ACHN (cell line): Measurements from ENCODE around the gene ING3.
A peak's percentile ranks its signal among the peaks of the same experiment; 100 is the strongest.

ENCODE experiments used
- DNase-seq: peaks from one replicate; pipeline ENCODE4 v3.0.0-alpha.2; 2015
- in situ Hi-C: cut with HindIII; loops from 2 replicates; pipeline ENCODE4 v1.10.0; 2017; ENCODE audit warnings: low sequenced_read_pairs, low pct_ligation_motif_present, low pct_unique_long_range_greater_than_20kb

The ING3 gene

DNA sequence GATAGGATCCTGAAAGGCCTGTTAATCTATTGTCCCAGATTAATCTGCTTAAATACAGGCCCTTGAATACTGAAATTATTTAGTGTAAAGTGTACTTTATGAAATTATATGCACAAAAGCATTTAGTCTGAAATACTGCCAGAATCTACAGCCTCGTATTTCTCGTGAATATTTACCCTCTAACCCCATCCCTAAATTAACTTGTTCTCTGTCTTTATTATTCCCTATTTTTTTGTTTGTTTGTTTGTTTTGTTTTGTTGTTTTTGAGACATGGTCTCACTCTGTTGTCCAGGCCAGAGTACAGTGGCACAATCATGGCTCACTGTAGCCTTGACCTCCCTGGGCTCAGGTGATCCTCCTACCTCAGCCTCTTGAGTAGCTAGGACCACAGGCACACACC, 35.3 kb downstream of the ING3 start:
- DNase-seq: no peak
- in situ Hi-C loops: loop anchor here (25.0 kb wide), 1 partner anchor 101 kb away; no protein-coding TSS in a partner anchor

DNA sequence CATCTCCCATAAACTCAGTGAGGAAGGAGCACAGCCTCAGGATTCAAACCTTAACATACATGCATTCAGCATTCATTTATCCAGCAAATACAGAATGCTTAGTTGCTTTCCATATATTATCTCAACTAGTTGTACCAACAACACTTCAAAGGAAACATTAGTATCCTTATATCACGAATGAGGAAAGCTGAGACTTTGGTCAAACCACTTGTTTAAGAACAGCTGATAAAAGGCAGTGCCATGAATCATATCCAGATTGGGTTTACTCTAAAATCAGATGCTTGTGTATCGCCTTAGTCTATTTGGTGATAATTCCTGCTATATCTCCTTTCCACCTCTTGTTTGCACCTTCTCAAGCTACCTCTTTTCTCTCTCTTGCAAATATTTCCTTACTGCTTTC, 36.1 kb downstream of the ING3 start:
- DNase-seq: no peak
- in situ Hi-C loops: loop anchor here (25.0 kb wide), 1 partner anchor 101 kb away; no protein-coding TSS in a partner anchor

- in situ Hi-C loops: loop anchor here (25.0 kb wide), 1 partner anchor 100 kb away; no protein-coding TSS in a partner anchor
- DNase-seq: no peak
Measured at GRCh38 chr7:120987280-120987679, 36.7 kb downstream of the ING3 start.

DNA sequence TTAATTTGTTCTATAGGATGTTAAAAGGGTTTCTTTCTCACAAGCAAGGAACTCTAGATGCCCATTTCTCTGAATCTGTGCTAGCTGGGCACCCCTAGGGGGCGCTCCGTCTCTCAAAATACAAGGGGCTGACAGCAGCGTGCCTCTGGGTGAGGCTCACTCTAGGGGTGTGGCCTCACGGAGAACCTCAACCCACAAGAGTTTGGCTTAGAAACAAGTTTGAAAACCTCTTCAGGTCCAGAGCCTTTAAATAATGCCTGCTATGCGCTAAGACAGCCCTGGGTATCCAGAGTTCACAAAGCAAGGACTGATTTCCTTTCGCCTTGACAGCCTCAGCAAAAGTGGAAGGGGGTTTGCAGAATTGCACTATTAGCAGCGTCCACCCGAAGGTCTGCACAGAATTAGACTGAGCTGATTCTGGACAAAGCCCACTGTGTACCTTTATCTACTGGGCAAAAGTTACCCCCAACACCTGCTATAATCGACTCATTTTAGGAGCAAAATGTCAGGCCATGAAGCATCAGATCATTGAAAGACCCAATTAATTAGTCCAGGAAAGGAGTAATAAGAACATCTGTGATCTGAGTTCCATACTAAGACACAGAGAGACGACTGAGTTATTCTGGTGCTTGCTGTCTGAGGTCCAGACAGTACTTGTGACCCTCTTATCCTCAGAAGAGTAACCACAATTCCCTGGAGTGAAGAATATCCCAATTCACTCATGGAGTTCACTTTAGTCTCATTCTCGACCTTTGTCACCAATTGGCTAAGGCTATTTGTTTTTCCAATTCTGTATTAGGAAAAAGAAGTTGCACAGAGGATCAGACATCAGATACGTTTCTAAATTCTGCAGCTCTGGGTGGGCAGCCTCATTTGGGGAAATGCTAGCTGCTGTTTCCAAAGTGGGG, 37.4 kb downstream of the ING3 start:
- in situ Hi-C loops: loop anchor here (25.0 kb wide), 1 partner anchor 99 kb away; no protein-coding TSS in a partner anchor

GRCh38 chr7:120988591-120989256, 38.1 kb downstream of the ING3 start, which contains the start of gene CPED1:
Gene CPED1 (plus strand): TSS chr7:120988711. CDS start chr7:120989622, 911 bp downstream.
- peak; percentile 81 for DNase-seq
- in situ Hi-C loops: loop anchor here (25.0 kb wide), 1 partner anchor 99 kb away; no protein-coding TSS in a partner anchor

More for the DNA sequence above, 37.4 kb downstream of the ING3 start:
- DNase-seq: peak; percentile 96

GRCh38 chr7:120989257-120990220, 39.0 kb downstream of the ING3 start:
- in situ Hi-C loops: loop anchor here (25.0 kb wide), 1 partner anchor 98 kb away; no protein-coding TSS in a partner anchor
- no peak for DNase-seq

DNA sequence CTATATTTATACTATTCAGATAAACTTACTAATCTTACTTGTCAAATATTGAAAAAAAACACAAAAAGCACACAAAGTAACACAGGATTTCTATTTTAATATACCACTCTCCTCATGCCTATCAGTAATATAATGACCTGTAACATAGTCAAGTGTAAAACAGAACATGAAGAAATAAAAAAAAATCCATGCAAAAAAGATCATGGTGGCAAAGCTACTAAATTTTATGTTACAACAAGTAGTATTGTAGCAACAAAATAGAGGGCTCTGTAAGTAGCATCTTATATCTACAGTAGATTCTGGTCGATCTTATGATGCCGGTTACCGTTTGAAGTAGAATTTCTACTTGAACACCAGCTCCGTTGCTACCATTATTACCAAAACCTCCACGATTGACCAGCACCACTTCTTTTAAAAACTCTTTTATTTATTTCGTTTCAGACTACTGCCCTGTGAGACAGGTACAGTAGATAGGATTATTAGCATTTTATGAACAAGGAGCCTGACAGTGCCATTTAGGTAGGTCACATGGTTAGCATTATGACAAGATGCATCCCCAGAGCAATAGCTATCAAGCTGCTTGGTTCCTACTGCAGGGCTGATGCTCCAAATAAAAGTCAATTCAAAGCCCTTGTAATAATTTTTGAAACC, 40.0 kb downstream of the ING3 start:
- in situ Hi-C loops: loop anchor here (25.0 kb wide), 1 partner anchor 97 kb away; no protein-coding TSS in a partner anchor
- no peak for DNase-seq

DNA sequence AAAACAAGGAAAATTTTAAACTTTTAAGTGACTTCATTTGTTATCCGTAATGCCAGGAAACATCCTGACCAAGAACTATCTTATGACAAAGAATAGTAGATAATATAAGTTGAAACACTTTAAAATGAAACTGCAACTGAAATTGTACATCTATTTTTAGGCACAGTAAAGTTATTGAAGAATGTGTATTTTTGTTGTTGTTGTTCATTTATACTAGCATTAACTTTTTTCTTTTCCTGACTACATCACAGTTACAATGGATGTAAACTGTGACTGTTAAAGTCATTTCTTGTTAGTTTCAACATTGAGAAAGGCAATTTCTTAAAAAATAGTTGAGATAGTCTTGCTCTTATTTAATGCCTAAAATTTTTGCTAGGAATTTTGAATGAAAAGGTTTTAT, 40.6 kb downstream of the ING3 start:
- no peak for DNase-seq
- in situ Hi-C loops: loop anchor here (25.0 kb wide), 1 partner anchor 96 kb away; no protein-coding TSS in a partner anchor

- peak; percentile 64 for DNase-seq
- in situ Hi-C loops: loop anchor here (25.0 kb wide), 1 partner anchor 96 kb away; no protein-coding TSS in a partner anchor
Measured at GRCh38 chr7:120991581-120991980, 41.0 kb downstream of the ING3 start.

GRCh38 chr7:120992272-120992964, 41.8 kb downstream of the ING3 start:
- in situ Hi-C loops: loop anchor here (25.0 kb wide), 1 partner anchor 95 kb away; no protein-coding TSS in a partner anchor
- DNase-seq: no peak

DNA sequence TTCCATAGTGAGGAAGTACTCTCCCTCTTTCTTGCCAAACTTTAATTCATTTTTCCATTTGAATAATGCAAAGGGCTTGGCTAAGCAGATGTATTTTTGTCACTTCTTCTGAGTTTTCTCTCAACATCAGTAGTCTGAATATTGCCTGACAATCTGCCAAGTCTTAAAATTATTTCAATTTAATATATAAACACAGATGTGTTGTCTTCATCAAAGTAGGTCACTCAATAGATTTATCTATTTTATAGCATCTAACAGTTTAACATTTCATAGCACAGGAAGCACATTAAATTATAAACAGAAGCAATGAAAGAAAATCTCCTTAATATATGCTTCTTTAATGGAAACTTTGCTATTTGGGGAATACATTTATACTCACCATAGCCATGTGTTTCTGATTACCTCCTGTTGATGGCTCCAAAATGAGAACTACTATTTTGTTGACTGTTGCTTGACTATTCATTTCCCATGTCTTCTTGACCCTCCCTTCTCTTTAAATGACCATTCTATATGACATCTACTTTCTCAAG, 42.5 kb downstream of the ING3 start:
- in situ Hi-C loops: loop anchor here (25.0 kb wide), 1 partner anchor 94 kb away; no protein-coding TSS in a partner anchor
- DNase-seq: no peak

DNA sequence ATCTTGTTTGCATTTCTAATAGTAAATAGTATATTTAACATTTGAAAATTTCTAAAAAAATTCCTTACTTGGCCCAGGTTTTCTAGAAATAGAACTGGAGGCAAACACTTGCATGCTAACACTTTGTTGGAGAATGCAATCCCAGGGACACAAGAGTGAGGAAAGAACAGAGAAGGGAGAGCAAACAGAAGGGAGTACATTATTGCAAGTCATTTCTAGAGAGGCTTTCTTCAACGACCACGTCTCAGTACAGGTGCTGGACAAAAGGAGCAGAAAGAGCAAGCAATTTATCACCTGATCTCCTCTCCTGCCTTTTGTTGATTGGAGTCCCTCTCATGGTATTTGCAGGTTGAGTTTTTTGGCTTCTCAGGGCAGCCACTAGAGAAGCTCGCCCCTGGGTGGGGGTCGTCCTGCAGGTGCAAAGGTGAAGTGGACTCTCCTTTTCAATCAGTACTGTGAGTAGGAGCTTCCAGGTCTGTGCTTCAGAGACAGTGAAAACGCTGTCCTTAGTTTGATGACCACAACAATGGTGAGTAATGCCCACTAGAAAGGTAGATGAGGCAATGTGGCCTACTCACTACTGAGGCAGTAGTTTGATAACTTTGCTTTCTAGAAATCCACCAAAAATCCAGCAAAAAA, 43.1 kb downstream of the ING3 start:
- peak; percentile 49 for DNase-seq
- in situ Hi-C loops: loop anchor here (25.0 kb wide), 1 partner anchor 94 kb away; no protein-coding TSS in a partner anchor

- in situ Hi-C loops: loop anchor here (25.0 kb wide), 1 partner anchor 93 kb away; no protein-coding TSS in a partner anchor
- no peak for DNase-seq
Measured at GRCh38 chr7:120994512-120995410, 44.2 kb downstream of the ING3 start.

- in situ Hi-C loops: loop anchor here (25.0 kb wide), 1 partner anchor 92 kb away; no protein-coding TSS in a partner anchor
- no peak for DNase-seq
Measured at GRCh38 chr7:120995654-120996053, 45.1 kb downstream of the ING3 start.
